Neural cell (in vitro differentiated cells): ENCODE measurements around the gene MRPL34. TPM values are rescaled to one million over a fixed set of nuclear protein-coding genes. Genes with fewer than 3 reads are reported as not detected.

ENCODE experiments used
- H2AFZ ChIP-seq: fragments of 200-600, 300-800 bp; sonication (generic), shearing (Covaris generic); 2 replicates; pipeline ENCODE4 v1.6.0; 2014; ENCODE audit warnings: low read depth, mild to moderate bottlenecking, antibody characterized with exemption, low read length, moderate library complexity
- H3F3A ChIP-seq: fragments of 200-600 bp; shearing (Covaris generic); 2 replicates; pipeline ENCODE4 v1.6.1; 2016; ENCODE audit warnings: mild to moderate bottlenecking, moderate library complexity, mixed read lengths, antibody characterized with exemption, low read length; ENCODE audit not compliant: insufficient read depth, poor library complexity, severe bottlenecking
- H3K27ac ChIP-seq: fragments of 200-600, 300-800 bp; sonication (generic), shearing (Covaris generic); 2 replicates; pipeline ENCODE4 v1.5.1; 2014; ENCODE audit warnings: mild to moderate bottlenecking, low read length, moderate library complexity
- H3K27me3 ChIP-seq: fragments of 300-800, 200-600 bp; sonication (generic), shearing (Covaris generic); 2 replicates; pipeline ENCODE4 v1.6.0; 2014; ENCODE audit warnings: mild to moderate bottlenecking, low read depth, low read length, moderate library complexity; ENCODE audit not compliant: insufficient read depth
- H3K36me3 ChIP-seq: fragments of 300-800, 200-600 bp; sonication (generic), shearing (Covaris generic); 2 replicates; pipeline ENCODE4 v1.5.1; 2014; ENCODE audit warnings: mild to moderate bottlenecking, antibody characterized with exemption, low read length, moderate library complexity; ENCODE audit not compliant: insufficient read depth
- H3K4me2 ChIP-seq: fragments of 300-800, 200-600 bp; sonication (generic), shearing (Covaris generic); 2 replicates; pipeline ENCODE4 v1.6.0; 2014; ENCODE audit warnings: mild to moderate bottlenecking, low read length
- H3K4me3 ChIP-seq: fragments of 300-800, 200-600 bp; sonication (generic), shearing (Covaris generic); 2 replicates; pipeline ENCODE4 v1.5.1; 2014; ENCODE audit warnings: mild to moderate bottlenecking, low read length, moderate library complexity
- H3K79me2 ChIP-seq: fragments of 200-600 bp; shearing (Covaris generic); replicated peaks from 2 replicates; pipeline ENCODE4 v1.6.0; 2014; ENCODE audit warnings: mild to moderate bottlenecking, low read length, moderate library complexity; ENCODE audit not compliant: insufficient read depth
- H3K9ac ChIP-seq: fragments of 300-800, 200-600 bp; sonication (generic), shearing (Covaris generic); 2 replicates; pipeline ENCODE4 v1.6.1; 2016; ENCODE audit warnings: mild to moderate bottlenecking, low read length, mixed read lengths
- H3K9me2 ChIP-seq: fragments of 200-600 bp; shearing (Covaris generic); 2 replicates; pipeline ENCODE4 v1.6.1; 2016; ENCODE audit warnings: mild to moderate bottlenecking, low read length, mixed read lengths; ENCODE audit not compliant: insufficient read depth
- H3K9me3 ChIP-seq: fragments of 200-600, 300-800 bp; sonication (generic), shearing (Covaris generic); 2 replicates; pipeline ENCODE4 v1.6.1; 2016; ENCODE audit warnings: mild to moderate bottlenecking, mixed run types, low read length, moderate library complexity, mixed read lengths
- H4K20me1 ChIP-seq: fragments of 200-600 bp; shearing (Covaris generic); 2 replicates; pipeline ENCODE4 v1.6.1; 2016; ENCODE audit warnings: mild to moderate bottlenecking, mixed run types; ENCODE audit not compliant: insufficient read depth
- CTCF ChIP-seq: fragments of 450-650 bp; IDR thresholded peaks from 2 replicates; pipeline ENCODE4 v1.5.1; 2014; ENCODE audit warnings: antibody characterized with exemption, mild to moderate bottlenecking, moderate library complexity; ENCODE audit not compliant: poor library complexity, severe bottlenecking
- EP300 ChIP-seq: fragments of 450-650 bp; conservative IDR thresholded peaks from 2 replicates; pipeline ENCODE4 v1.6.1; 2014; ENCODE audit warnings: antibody characterized with exemption, mild to moderate bottlenecking, moderate library complexity; ENCODE audit not compliant: poor library complexity, severe bottlenecking
- EZH2 ChIP-seq: fragments of 200-600, 300-800 bp; shearing (Covaris generic), sonication (generic); IDR thresholded peaks from 2 replicates; pipeline ENCODE4 v1.6.1; 2014; ENCODE audit warnings: antibody characterized with exemption, low read length, borderline replicate concordance, mild to moderate bottlenecking; ENCODE audit not compliant: insufficient read depth, poor library complexity, severe bottlenecking
- MXI1 ChIP-seq: fragments of 450-650 bp; conservative IDR thresholded peaks from 2 replicates; pipeline ENCODE4 v1.6.1; 2014; ENCODE audit warnings: antibody characterized with exemption, mild to moderate bottlenecking; ENCODE audit not compliant: poor library complexity, severe bottlenecking
- POLR2AphosphoS5 ChIP-seq: IDR thresholded peaks from 2 replicates; pipeline ENCODE4 v1.6.1; 2012
- RAD21 ChIP-seq: fragments of 450-650 bp; conservative IDR thresholded peaks from 2 replicates; pipeline ENCODE4 v1.6.1; 2014; ENCODE audit warnings: antibody characterized with exemption, mild to moderate bottlenecking, moderate library complexity
- REST ChIP-seq: IDR thresholded peaks from 2 replicates; pipeline ENCODE4 v1.6.1; 2012; ENCODE audit warnings: borderline replicate concordance
- SMC3 ChIP-seq: fragments of 450-650 bp; conservative IDR thresholded peaks from 2 replicates; pipeline ENCODE4 v1.6.1; 2014; ENCODE audit warnings: antibody characterized with exemption, mild to moderate bottlenecking, moderate library complexity; ENCODE audit not compliant: poor library complexity
- TAF1 ChIP-seq: IDR thresholded peaks from 2 replicates; pipeline ENCODE4 v1.6.1; 2012; ENCODE audit warnings: low read depth
- polyA plus RNA-seq: library from polyadenylated mRNA; depleted of rRNA; stranded (reverse); fragments of >200 nt; gene quantifications from 2 replicates; pipeline ENCODE4 v1.2.3, GENCODE V29; 2014

MRPL34 gene
- polyA plus RNA-seq, 1 donor from 2014 or later = 61.7 TPM

GRCh38 chr19:17321655-17322489 is 16.2 kb downstream of the MRPL34 start:
- Histone ChIP-seq H3K27ac (no peak overlapping the region), H3K27me3 (no peaks in the 10 kb centered on the region), H3K36me3 (no peaks in the 10 kb centered on the region), H3K4me3 (no peak overlapping the region), H3K79me2 (no peaks in the 10 kb centered on the region), H3K9ac (no peak overlapping the region), H3K9me2 (no peaks in the 10 kb centered on the region), H3K4me2 (no peak overlapping the region), H3F3A (no peaks in the 10 kb centered on the region), H3K9me3 (no peaks in the 10 kb centered on the region), H4K20me1 (no peaks in the 10 kb centered on the region), H2AFZ (no peak overlapping the region)
- TF ChIP-seq SMC3 = no peak
- no peak for TF ChIP-seq TAF1
- TF ChIP-seq EP300 = no peak
- no peak for TF ChIP-seq RAD21
- no peak for TF ChIP-seq CTCF
- TF ChIP-seq EZH2 = no peak
- no peak for TF ChIP-seq MXI1
- TF ChIP-seq REST = no peak
- no peak for TF ChIP-seq POLR2AphosphoS5

- no peaks in the 10 kb centered on the region for H3K79me2 ChIP-seq
- H3K36me3 ChIP-seq = no peaks in the 10 kb centered on the region
- no peak overlapping the region for H3K9ac ChIP-seq
- H3K9me3 ChIP-seq = no peaks in the 10 kb centered on the region
- no peaks in the 10 kb centered on the region for H3K27me3 ChIP-seq
- no peak overlapping the region for H3K4me2 ChIP-seq
- no peak overlapping the region for H3K4me3 ChIP-seq
- H3K9me2 ChIP-seq = no peaks in the 10 kb centered on the region
- no peak overlapping the region for H3K27ac ChIP-seq
- H2AFZ ChIP-seq = no peak overlapping the region
- no peaks in the 10 kb centered on the region for H4K20me1 ChIP-seq
- TF ChIP-seq EP300 (no peak), REST (no peak), SMC3 (no peak)
- H3F3A ChIP-seq = no peaks in the 10 kb centered on the region
Measured at GRCh38 chr19:17322854-17323253, 17.2 kb downstream of the MRPL34 start.
